Adrenal gland (tissue), 12 donors: ENCODE results near the gene TRIM38. TPM values are rescaled to one million over a fixed set of nuclear protein-coding genes. Genes with fewer than 3 reads are reported as not detected.

Source experiments
- DNase-seq, 7 donors: peaks; one replicate each; pipeline ENCODE4 v3.0.0-alpha.2; 2019 to 2020
- H3K27ac ChIP-seq, 5 donors: fragments of 200-600 bp; sonication (generic) in 4 of 5; 1 replicate in 3 of 5; 2 replicates in 2 of 5; pipeline versions ENCODE4 v1.5.1 to v1.8.0; 2016 to 2020; ENCODE audit warnings: mild to moderate bottlenecking in 1 of 5
- H3K27me3 ChIP-seq: fragments of 200-600 bp; 2 replicates; pipeline ENCODE4 v1.8.0; 2021
- H3K36me3 ChIP-seq, 2 donors: fragments of 200-600 bp; replicated peaks in 1 of 2; 1 replicate in 1 of 2; 2 replicates in 1 of 2; pipeline versions ENCODE4 v1.5.1 to v1.8.0; 2018 to 2022
- H3K4me1 ChIP-seq, 2 donors: fragments of 200-600 bp; replicated peaks in 1 of 2; 1 replicate in 1 of 2; 2 replicates in 1 of 2; pipeline versions ENCODE4 v1.5.1 to v1.8.0; 2018 to 2021
- H3K4me3 ChIP-seq, 4 donors: fragments of 200-600 bp; sonication (generic) in 3 of 4; one replicate each; pipeline ENCODE4 v1.5.1; 2016 to 2018
- H3K9me3 ChIP-seq, 3 donors: fragments of 200-600 bp; sonication (generic) in 1 of 3; replicated peaks in 1 of 3; 1 replicate in 2 of 3; 2 replicates in 1 of 3; pipeline versions ENCODE4 v1.5.1 to v1.8.0; 2016 to 2021
- POLR2A ChIP-seq, 2 donors: fragments of 450-650 bp; IDR thresholded peaks; one replicate each; pipeline ENCODE4 v1.6.1; 2017; ENCODE audit warnings: antibody characterized with exemption in 2 of 2, mild to moderate bottlenecking in 2 of 2, moderate library complexity in 1 of 2
- WGBS, 4 donors: extraction: QIAGEN DNeasy Blood & Tissue Kit in 2 of 4; methylation state at CpG; one replicate each; pipeline versions ENCODE4 v1.1.5 to v1.1.7; 2013 to 2017; 5-methylcytosine and 5-hydroxymethylcytosine counted together
- intact Hi-C, 2 donors: fragments of 100-400 bp; cut with DNase I; formaldehyde crosslinking; loops; one replicate each; pipeline versions ENCODE4 v1.14.1 to v1.15.0; 2022 to 2023
- polyA plus RNA-seq, 3 donors: library from polyadenylated mRNA; stranded (reverse); fragments of 200-250 nt in 2 of 3; fragments of 350-450 nt in 1 of 3; fragmentation: Illumina TruSeq in 1 of 3; extraction: RNeasy Lipid Tissue Mini Kit (QIAGEN cat#74804) in 1 of 3; gene quantifications; one replicate each; pipeline ENCODE4 v1.2.3, GENCODE V29; 2013 to 2014
- total RNA-seq, 9 donors: library from RNA; depleted of rRNA in 4 of 9; stranded (reverse); fragments of >200 nt in 4 of 9; fragments of 120-200 nt in 1 of 9; fragmentation: NEBNext Ultra II Directional in 1 of 9; extraction: Animal tissue kit (Norgen Biotek cat#: 25700) in 1 of 9; gene quantifications; one replicate each; pipeline versions ENCODE4 v1.1.0 to v1.2.4, GENCODE V29; 2013 to 2023
- TF ChIP-seq, protein P1 (sequence below), 6 experiments: fragments of 450-650 bp in 4 of 6; fragments of 200-600 bp in 2 of 6; sonication (generic) in 1 of 6; IDR thresholded peaks; 1 replicate in 5 of 6; 2 replicates in 1 of 6; pipeline versions ENCODE4 v1.5.1 to v1.8.0; 2016 to 2021; ENCODE audit warnings: antibody characterized with exemption in 6 of 6, mild to moderate bottlenecking in 2 of 6, moderate library complexity in 1 of 6
- donor health status: healthy with polysubstance abuse.
- donor health status: Bipolar disorder and iron deficiency.
- donor health status: DM: yes; HTN: yes; CAD: no.
- donor health status: DM: no; HTN: no; CAD: no.
- donor health status: DM: no; HTN: no; CAD: no.
- donor health status: DM: yes; HTN: yes; CAD: no.

Gene TRIM38
- total and polyA plus RNA-seq, 12 donors = 5.7 to 15.6 (median 9.8) TPM

DNA sequence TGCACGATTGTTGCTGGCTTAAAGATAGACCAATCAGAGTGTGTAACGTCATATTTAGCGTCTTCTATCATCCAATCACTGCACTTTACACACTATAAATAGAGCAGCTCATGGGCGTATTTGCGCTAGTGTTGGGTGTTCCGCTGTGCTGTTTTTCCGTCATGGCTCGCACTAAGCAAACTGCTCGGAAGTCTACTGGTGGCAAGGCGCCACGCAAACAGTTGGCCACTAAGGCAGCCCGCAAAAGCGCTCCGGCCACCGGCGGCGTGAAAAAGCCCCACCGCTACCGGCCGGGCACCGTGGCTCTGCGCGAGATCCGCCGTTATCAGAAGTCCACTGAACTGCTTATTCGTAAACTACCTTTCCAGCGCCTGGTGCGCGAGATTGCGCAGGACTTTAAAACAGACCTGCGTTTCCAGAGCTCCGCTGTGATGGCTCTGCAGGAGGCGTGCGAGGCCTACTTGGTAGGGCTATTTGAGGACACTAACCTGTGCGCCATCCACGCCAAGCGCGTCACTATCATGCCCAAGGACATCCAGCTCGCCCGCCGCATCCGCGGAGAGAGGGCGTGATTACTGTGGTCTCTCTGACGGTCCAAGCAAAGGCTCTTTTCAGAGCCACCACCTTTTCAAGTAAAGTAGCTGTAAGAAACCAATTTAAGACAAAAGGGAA lies 57.9 kb downstream of the TRIM38 start:
- Histone ChIP-seq H3K9me3 (no peaks in the 10 kb centered on the region), H3K27me3 (no peaks in the 10 kb centered on the region), H3K27ac (peak overlapping the region; percentile 71 to 100 (median 98)), H3K4me3 (peak overlapping the region in 3 of 4 donors; percentile 11 to 65 (median 48)), H3K4me1 (peaks cover 7 to 8% of the 10 kb centered on the region in 2 donors), H3K36me3 (no peaks in the 10 kb centered on the region)
- DNase-seq = peak; percentile 88 to 96 (median 93)
- TF ChIP-seq POLR2A (IDR thresholded peaks at IDR 0.05) = peak; percentile 99
- TF ChIP-seq, protein P1, sequence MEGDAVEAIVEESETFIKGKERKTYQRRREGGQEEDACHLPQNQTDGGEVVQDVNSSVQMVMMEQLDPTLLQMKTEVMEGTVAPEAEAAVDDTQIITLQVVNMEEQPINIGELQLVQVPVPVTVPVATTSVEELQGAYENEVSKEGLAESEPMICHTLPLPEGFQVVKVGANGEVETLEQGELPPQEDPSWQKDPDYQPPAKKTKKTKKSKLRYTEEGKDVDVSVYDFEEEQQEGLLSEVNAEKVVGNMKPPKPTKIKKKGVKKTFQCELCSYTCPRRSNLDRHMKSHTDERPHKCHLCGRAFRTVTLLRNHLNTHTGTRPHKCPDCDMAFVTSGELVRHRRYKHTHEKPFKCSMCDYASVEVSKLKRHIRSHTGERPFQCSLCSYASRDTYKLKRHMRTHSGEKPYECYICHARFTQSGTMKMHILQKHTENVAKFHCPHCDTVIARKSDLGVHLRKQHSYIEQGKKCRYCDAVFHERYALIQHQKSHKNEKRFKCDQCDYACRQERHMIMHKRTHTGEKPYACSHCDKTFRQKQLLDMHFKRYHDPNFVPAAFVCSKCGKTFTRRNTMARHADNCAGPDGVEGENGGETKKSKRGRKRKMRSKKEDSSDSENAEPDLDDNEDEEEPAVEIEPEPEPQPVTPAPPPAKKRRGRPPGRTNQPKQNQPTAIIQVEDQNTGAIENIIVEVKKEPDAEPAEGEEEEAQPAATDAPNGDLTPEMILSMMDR (IDR thresholded peaks at IDR 0.05) = peak in 1 of 6 experiments; percentile 17
- intact Hi-C loops = no loop called here
- 0 to 1% (median 1%) methylated on average over 17 to 45 of the region's 45 CpGs for WGBS, 4 donors

DNA sequence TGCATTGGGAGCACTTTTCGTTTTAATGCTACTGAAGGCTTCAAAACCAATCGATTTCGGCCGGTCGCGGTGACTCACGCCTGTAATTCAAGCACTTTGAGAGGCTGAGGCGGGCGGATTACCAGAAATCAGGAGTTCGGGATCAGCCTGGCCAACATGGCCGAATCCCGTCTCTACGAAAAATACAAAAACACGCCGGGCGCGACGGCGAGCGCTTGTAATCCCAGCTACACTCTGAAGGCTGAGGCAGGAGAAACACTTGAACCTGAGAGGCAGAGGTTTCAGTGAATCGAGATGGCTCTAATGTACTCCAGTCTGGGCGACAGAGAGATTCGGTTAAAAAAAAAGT lies 58.4 kb downstream of the TRIM38 start:
- 0 to 1% (median 0%) methylated on average over 22 to 23 of the region's 23 CpGs for WGBS, 4 donors
- peak overlapping the region; percentile 71 to 100 (median 98) for H3K27ac ChIP-seq
- H3K4me3 ChIP-seq = peak overlapping the region in 3 of 4 donors; percentile 11 to 65 (median 48)
- no peaks in the 10 kb centered on the region for H3K9me3 ChIP-seq
- peak in 3 of 7 donors; percentile 60 to 88 (median 80) for DNase-seq
- TF ChIP-seq, protein P1 (IDR thresholded peaks at IDR 0.05) = no peak
- no peak for TF ChIP-seq POLR2A (IDR thresholded peaks at IDR 0.05)
- H3K4me1 ChIP-seq = peaks cover 7 to 13% of the 10 kb centered on the region in 2 donors
- H3K27me3 ChIP-seq = no peaks in the 10 kb centered on the region
- intact Hi-C loops = no loop called here
- H3K36me3 ChIP-seq = no peaks in the 10 kb centered on the region

DNA sequence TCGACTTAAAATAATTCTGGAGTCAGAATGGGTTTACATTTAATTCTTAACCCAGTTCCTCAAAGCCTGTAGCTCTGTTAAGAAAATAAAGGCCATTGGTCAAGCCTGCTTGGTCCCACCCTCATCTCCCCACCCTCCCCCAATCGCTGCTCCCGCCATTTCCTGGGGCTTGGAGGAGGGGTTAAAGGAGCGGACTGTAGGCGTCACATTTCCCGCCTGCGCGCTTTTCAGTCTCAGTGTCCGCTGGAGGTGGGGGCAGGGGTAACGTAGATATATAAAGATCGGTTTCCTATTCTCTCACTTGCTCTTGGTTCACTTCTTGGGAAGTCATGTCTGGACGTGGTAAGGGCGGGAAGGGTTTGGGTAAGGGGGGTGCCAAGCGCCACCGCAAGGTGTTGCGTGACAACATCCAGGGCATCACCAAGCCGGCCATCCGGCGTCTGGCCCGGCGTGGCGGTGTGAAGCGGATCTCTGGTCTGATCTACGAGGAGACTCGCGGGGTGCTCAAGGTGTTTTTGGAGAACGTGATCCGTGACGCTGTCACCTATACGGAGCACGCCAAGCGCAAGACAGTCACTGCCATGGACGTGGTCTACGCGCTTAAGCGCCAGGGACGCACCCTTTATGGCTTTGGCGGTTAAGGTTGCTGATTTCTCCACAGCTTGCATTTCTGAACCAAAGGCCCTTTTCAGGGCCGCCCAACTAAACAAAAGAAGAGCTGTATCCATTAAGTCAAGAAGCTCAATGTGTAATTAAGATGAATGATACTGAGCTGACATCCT lies 58.9 kb downstream of the TRIM38 start:
- intact Hi-C loops = no loop called here
- Histone ChIP-seq H3K4me3 (peak overlapping the region in 3 of 4 donors; percentile 3 to 65 (median 48)), H3K9me3 (no peaks in the 10 kb centered on the region), H3K27me3 (no peaks in the 10 kb centered on the region), H3K4me1 (peaks cover 7 to 15% of the 10 kb centered on the region in 2 donors), H3K27ac (peak overlapping the region; percentile 71 to 100 (median 98)), H3K36me3 (no peaks in the 10 kb centered on the region)
- WGBS, 4 donors = 0 to 1% (median 1%) methylated on average over 16 to 39 of the region's 39 CpGs
- TF ChIP-seq POLR2A (IDR thresholded peaks at IDR 0.05) = peak; percentile 54 to 70
- TF ChIP-seq, protein P1 (IDR thresholded peaks at IDR 0.05) = peak in 1 of 6 experiments; percentile 14
- DNase-seq = peak; percentile 92 to 97 (median 95)

DNA sequence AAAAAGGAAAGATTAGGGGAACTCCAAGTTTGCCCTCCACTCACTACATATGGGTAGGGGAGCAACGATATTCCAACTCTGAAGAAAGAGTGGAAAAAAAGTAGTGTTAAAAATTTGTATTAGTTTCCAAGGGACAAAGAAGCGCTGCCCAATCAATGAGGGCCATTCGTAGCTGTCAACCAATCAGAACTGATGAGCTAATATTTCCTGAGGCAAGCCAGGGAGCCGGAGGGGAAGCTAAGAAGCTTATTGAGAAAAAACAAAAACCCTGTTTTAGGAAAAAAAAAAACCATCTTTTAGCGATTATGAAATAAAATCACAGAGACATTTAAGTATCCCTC lies 59.5 kb downstream of the TRIM38 start:
- no peaks in the 10 kb centered on the region for H3K27me3 ChIP-seq
- H3K9me3 ChIP-seq = no peaks in the 10 kb centered on the region
- TF ChIP-seq, protein P1 (IDR thresholded peaks at IDR 0.05) = no peak
- TF ChIP-seq POLR2A (IDR thresholded peaks at IDR 0.05) = no peak
- WGBS, 4 donors = 0 to 1% (median 1%) methylated on average over 5 of the region's 5 CpGs
- peak; percentile 62 to 90 (median 79) for DNase-seq
- H3K4me1 ChIP-seq = peaks cover 7 to 15% of the 10 kb centered on the region in 2 donors
- peak overlapping the region in 2 of 4 donors; percentile 48 to 65 for H3K4me3 ChIP-seq
- intact Hi-C loops = no loop called here
- no peaks in the 10 kb centered on the region for H3K36me3 ChIP-seq
- peak overlapping the region; percentile 71 to 100 (median 98) for H3K27ac ChIP-seq
